Measurements from ENCODE around the gene KCNJ6.

KCNJ6 gene

DNA sequence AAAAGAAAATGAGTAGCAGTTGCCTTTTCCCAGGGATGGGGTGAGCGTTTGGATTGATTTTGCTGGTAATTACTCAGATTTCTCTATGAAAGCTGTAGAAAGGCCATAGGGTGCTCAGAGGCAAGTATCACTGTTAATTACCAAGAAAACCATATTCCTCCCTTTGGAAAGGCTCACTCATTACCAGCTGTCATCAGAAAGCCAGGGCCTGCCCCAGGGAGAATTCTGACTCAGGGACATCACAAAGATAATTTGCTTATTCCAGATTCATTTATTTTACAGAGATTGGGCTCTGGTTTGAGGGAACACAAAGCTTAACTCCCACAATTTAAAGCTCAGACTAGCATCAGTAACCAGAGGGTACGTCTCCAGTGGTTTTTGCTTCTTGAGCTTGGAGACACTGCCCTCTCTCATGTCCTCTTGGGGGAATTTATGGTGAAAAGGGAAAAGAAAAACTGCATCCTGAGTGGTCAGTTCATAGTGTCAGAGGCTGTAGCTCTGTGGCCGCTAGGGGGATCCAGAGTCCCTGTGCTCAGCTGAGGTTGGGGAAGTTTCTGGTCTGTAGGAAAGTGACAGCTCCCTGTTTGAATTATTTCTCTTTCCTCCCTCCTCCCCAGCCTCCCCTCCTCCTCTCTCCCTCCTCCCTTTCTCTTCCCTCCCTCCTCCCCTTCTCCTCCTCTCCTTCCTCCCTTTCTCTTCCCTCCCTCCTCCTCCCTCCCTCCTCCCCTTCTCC lies 204.3 kb downstream of the KCNJ6 start:
- no peak for DNase-seq

GRCh38 chr21:37711286-37711829 lies 204.9 kb downstream of the KCNJ6 start:
- no peak for DNase-seq

DNA sequence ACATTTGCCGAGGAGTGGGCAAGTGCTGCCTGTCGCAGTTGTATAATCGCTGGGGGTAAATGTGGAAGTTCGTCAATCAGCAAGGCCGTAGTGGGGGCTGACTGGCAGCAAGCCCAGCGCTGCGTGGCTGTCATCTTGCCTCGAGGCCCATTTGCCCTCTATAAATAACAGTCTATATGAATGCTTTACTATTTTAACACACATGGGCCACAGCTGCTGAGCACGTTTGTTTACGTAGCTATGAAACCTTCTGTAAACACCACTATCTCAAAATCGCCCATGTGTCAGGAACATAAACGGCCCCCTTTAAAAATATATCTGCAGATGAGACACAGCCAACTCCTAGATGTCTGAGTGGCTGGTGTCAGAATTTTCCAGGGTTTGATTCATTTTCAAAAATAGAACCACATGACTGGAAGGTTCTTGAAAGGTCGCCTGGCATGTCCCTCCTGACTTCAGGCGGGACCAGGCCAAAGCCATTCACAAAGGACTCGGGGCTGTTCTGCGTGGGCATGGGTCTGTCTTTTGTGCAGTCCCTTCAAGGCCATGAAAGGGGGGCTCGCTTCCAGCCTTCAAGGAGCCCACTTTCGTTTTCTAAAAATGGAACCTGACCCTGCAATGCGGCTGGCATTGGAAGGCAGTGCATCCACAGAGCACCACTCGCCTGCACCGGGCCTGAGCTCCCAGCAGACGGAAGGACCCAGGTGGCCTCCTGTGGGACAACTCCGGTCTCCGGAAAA lies 205.5 kb downstream of the KCNJ6 start:
- DNase-seq: no peak

DNA sequence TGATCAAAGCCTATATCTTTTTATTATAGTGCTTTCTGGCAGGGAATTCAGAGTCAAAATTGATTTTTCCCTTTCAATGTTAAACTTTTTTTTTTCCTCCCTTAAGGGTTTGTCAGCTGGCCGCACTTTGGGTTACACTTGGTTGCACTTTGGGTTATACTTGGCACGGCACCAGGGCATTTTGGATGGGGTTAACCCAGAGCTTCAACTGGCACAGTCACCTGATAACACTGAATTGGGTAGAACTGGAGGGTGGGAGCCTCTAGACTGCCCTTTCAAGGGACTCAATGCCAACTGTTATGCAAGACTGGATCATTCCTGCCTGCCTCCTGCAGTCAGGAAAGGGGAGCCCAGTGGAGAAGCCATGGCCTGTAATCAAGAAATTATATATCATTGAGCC lies 211.5 kb downstream of the KCNJ6 start:
- DNase-seq: no peak

- DNase-seq: no peak
These were observed 214.0 kb downstream of the KCNJ6 start for GRCh38 chr21:37702241-37702640.

- no peak for DNase-seq
These were observed 215.5 kb downstream of the KCNJ6 start for GRCh38 chr21:37700641-37701202.

GRCh38 chr21:37699024-37699775 lies 217.1 kb downstream of the KCNJ6 start:
- DNase-seq: no peak

GRCh38 chr21:37696936-37697335 lies 219.3 kb downstream of the KCNJ6 start:
- no peak for DNase-seq

GRCh38 chr21:37695111-37695510 lies 221.1 kb downstream of the KCNJ6 start:
- no peak for DNase-seq

DNA sequence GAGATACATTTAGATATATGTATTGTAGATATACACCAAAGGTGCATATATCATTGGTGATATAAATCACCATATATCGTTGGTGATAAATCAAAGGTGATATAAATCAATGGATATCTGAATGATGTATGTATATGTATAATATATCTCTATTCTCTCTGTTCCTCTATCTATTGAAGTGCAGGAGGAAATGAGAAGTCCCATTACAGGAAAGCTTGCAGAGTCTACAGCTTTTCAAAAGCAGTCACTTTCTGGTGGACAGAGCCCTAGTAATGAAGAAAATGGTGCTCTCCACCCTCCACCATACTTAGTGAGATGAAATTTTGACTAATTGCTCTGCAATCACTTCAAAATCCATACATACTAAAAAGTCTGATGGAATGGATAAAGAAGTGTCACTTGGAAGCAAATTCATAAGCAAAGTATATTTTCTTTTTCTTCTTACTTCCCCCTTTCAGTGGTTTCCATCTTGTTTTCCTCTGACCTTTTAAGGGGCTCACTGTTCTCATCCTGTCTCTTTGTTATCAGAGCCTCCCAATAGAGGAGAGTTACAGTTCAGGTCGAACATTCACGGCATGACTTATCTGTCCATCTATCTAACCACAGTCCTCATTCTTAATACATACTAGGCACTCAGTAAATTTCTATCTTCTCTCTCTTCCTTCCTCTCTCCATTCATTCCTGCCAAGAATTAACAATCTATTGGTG lies 227.2 kb downstream of the KCNJ6 start:
- DNase-seq: no peak

- DNase-seq: no peak
These were observed 229.1 kb downstream of the KCNJ6 start for GRCh38 chr21:37686991-37687810.

GRCh38 chr21:37684547-37684946 lies 231.7 kb downstream of the KCNJ6 start:
- no peak for DNase-seq

DNA sequence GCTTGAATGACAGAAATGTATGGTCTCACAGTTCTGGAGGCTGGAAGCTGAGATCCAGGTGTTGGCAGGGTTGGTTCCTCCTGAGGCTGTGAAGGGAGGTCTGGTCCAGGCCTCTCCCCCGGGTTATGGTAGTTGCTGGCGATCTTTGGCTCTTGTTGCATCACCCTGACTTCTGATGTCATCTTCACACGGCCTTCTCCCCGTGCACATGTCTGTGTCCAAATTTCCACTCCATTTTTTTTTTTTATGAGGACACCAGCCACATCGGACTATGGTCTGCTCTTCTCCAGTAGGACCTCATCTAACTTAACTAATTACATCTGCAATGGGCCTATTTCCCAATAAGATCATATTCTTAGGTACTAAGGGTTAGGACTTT lies 232.2 kb downstream of the KCNJ6 start:
- DNase-seq: no peak

- DNase-seq: no peak
These were observed 232.7 kb downstream of the KCNJ6 start for GRCh38 chr21:37683396-37684114.

GRCh38 chr21:37682966-37683365 lies 233.3 kb downstream of the KCNJ6 start:
- DNase-seq: no peak

GRCh38 chr21:37677006-37677405 lies 239.3 kb downstream of the KCNJ6 start:
- DNase-seq: no peak

DNA sequence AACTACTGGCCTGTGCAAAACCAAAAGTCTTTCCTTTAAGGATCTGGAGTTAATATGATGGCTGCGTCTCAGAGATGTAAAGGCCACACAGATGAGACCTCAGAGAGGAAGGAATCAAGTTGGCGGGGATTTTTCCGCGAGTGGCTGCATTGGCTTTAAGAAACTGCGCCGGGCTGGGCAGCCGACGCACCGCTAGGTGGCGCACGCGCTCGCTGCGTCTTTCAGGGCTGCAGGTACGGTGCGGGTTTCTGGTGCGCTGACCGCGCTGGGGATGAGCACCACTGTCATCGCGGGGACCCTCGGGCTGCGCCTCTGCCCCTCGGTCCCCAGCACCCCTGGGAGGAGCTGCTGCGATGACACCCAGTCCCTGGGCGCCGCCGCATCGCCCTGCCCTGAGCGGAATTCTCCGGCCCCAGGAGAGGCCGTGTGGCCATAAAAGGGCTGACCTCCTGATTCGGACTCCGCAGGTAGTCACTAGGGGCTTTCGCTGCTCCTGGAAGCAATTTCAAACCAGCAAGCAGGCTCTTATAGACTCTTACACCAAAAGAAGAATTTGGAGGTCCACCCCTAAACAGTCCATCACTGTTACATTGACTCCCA lies 241.0 kb downstream of the KCNJ6 start:
- peak; percentile 12 for DNase-seq

DNA sequence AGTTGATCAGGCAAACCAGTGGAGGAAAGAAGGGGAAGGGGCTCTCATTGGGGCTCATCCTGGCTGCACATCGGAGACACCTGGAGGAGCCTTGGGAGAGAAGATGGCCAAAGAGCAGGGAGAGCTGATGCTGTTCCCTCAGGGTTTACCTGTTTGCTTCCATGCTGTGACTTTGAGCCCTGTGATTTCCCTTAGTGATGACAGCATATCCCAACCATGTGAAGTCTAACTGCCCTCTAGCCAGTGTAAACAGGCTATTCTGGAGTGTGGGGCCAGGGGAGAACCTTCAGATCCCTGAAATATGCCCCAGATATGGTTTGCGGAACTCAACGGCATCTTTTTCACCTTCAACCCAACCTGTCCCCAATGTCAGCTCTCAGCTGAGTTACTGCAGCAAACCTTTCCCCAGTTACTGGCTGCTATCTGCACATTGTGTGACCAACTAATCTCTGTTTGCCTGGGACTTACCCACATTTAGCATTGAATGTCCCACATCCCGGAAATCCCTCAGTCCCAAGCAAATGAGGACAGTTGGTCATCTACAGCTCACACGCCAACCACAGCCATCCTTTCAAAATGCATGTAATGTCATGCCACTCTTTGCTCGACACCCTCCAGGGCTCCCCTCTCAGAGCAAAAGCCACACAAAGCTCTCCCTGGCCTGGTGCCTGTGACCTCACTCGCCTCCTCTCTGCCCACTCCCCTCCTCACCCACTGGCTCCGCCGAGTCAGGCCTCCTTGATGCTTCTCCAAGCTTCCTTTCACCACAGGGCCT lies 242.3 kb downstream of the KCNJ6 start:
- no peak for DNase-seq

GRCh38 chr21:37671381-37671780 lies 244.9 kb downstream of the KCNJ6 start:
- no peak for DNase-seq

- no peak for DNase-seq
These were observed 245.4 kb downstream of the KCNJ6 start for GRCh38 chr21:37670883-37671282.

Measured in activated effector memory CD4-positive, alpha-beta T cell treated with Interleukin-2 at 50 U/mL for 16 hours (primary cell).